ENCODE data around the gene ART5. TPM values are rescaled to one million over a fixed set of nuclear protein-coding genes. Genes with fewer than 3 reads are reported as not detected.

ART5 gene
- polyA plus RNA-seq, 1 donor (not counting 4 experiments of a cell fraction or from before 2014, with no cell fraction given): not detected

- dilution Hi-C loops (cut with MboI; ENCODE audit: extremely low pct_ligation_motif_present, low sequenced_read_pairs): no loop called here
- TF ChIP-seq EZH2 (IDR thresholded peaks at IDR 0.05; ENCODE audit: low read length) (no peak), CTCF (optimal IDR thresholded peaks at IDR 0.05 in 1 of 3, IDR thresholded peaks at IDR 0.05 in 1 of 3, conservative IDR thresholded peaks at IDR 0.05 in 1 of 3; ENCODE audit: extremely low read depth in 1 of 3, insufficient read depth in 2 of 3, low read length in 3 of 3) (no peak)
- no peak overlapping the region for H3K4me3 ChIP-seq (ENCODE audit: control insufficient read depth in 2 of 3, extremely low read depth in 1 of 3, insufficient read depth in 2 of 3, low read depth in 1 of 3, low read length in 3 of 3)
Observed at GRCh38 chr11:3639841-3640240, 2.0 kb downstream of the ART5 start.

GRCh38 chr11:3638513-3638912 is 3.3 kb downstream of the ART5 start:
- Histone ChIP-seq H3K4me1 (ENCODE audit: control insufficient read depth, extremely low read depth, insufficient read depth, low read length) (peaks cover 3% of the 10 kb centered on the region), H3K79me2 (ENCODE audit: control insufficient read depth, insufficient read depth, low read length) (no peaks in the 10 kb centered on the region), H3K9me3 (ENCODE audit: control insufficient read depth, low read depth, low read length) (no peaks in the 10 kb centered on the region), H3K36me3 (ENCODE audit: control insufficient read depth in 2 of 2, extremely low read depth in 1 of 2, insufficient read depth in 2 of 2, low read length in 2 of 2) (no peaks in the 10 kb centered on the region), H4K20me1 (ENCODE audit: control insufficient read depth, extremely low read depth, insufficient read depth, low read length) (peaks cover 2% of the 10 kb centered on the region), H3K27ac (ENCODE audit: control insufficient read depth, insufficient read depth, low read length) (no peak overlapping the region), H2AFZ (ENCODE audit: control insufficient read depth, low read length) (no peak overlapping the region), H3K9ac (ENCODE audit: control insufficient read depth, extremely low read depth, insufficient read depth, low read length) (no peak overlapping the region), H3K27me3 (ENCODE audit: control insufficient read depth, extremely low read depth, insufficient read depth, low read length) (peaks cover 20% of the 10 kb centered on the region), H3K4me2 (ENCODE audit: control insufficient read depth, extremely low read depth, insufficient read depth, low read depth, low read length) (no peak overlapping the region), H3K9me1 (ENCODE audit: control insufficient read depth, extremely low read depth, insufficient read depth, low read length) (no peaks in the 10 kb centered on the region), H3K4me3 (ENCODE audit: control insufficient read depth in 2 of 3, extremely low read depth in 1 of 3, insufficient read depth in 2 of 3, low read depth in 1 of 3, low read length in 3 of 3) (no peak overlapping the region)
- no peak for FAIRE-seq
- TF ChIP-seq CTCF (optimal IDR thresholded peaks at IDR 0.05 in 1 of 3, IDR thresholded peaks at IDR 0.05 in 1 of 3, conservative IDR thresholded peaks at IDR 0.05 in 1 of 3; ENCODE audit: extremely low read depth in 1 of 3, insufficient read depth in 2 of 3, low read length in 3 of 3): no peak
- no peak for TF ChIP-seq EZH2 (IDR thresholded peaks at IDR 0.05; ENCODE audit: low read length)
- dilution Hi-C loops (cut with MboI; ENCODE audit: extremely low pct_ligation_motif_present, low sequenced_read_pairs): no loop called here
- no peak for DNase-seq (ENCODE audit: low read depth, low spot score)

More at GRCh38 chr11:3639841-3640240, 2.0 kb downstream of the ART5 start:
- no peaks in the 10 kb centered on the region for H3K79me2 ChIP-seq (ENCODE audit: control insufficient read depth, insufficient read depth, low read length)
- no peak overlapping the region for H2AFZ ChIP-seq (ENCODE audit: control insufficient read depth, low read length)
- H3K9me3 ChIP-seq (ENCODE audit: control insufficient read depth, low read depth, low read length): no peaks in the 10 kb centered on the region
- H3K4me2 ChIP-seq (ENCODE audit: control insufficient read depth, extremely low read depth, insufficient read depth, low read depth, low read length): no peak overlapping the region
- no peak overlapping the region for H3K9ac ChIP-seq (ENCODE audit: control insufficient read depth, extremely low read depth, insufficient read depth, low read length)
- no peaks in the 10 kb centered on the region for H3K9me1 ChIP-seq (ENCODE audit: control insufficient read depth, extremely low read depth, insufficient read depth, low read length)
- no peak for FAIRE-seq
- peaks cover 16% of the 10 kb centered on the region for H3K27me3 ChIP-seq (ENCODE audit: control insufficient read depth, extremely low read depth, insufficient read depth, low read length)
- no peak overlapping the region for H3K27ac ChIP-seq (ENCODE audit: control insufficient read depth, insufficient read depth, low read length)
- DNase-seq (ENCODE audit: low read depth, low spot score): no peak
- H3K4me1 ChIP-seq (ENCODE audit: control insufficient read depth, extremely low read depth, insufficient read depth, low read length): peaks cover 3% of the 10 kb centered on the region
- peaks cover 2% of the 10 kb centered on the region for H4K20me1 ChIP-seq (ENCODE audit: control insufficient read depth, extremely low read depth, insufficient read depth, low read length)
- H3K36me3 ChIP-seq (ENCODE audit: control insufficient read depth in 2 of 2, extremely low read depth in 1 of 2, insufficient read depth in 2 of 2, low read length in 2 of 2): no peaks in the 10 kb centered on the region

Measured in keratinocyte (primary cell).